Renal cortex interstitium (tissue), 11 donors: Measurements from ENCODE around the gene LGI2. TPM values are rescaled to one million over a fixed set of nuclear protein-coding genes. Genes with fewer than 3 reads are reported as not detected.

Source experiments
- DNase-seq, 11 donors: peaks; one replicate each; pipeline ENCODE4 v3.0.0-alpha.2; 2013; ENCODE audit warnings: low read depth in 9 of 11, low spot score in 4 of 11; ENCODE audit errors: extremely low read depth in 1 of 11
- polyA plus RNA-seq, 3 donors: library from polyadenylated mRNA; unstranded; fragments of 120-200 nt; gene quantifications; one replicate each; pipeline ENCODE4 v1.2.1, GENCODE V29; 2013; ENCODE audit not compliant: insufficient read length in 3 of 3

Gene LGI2
- polyA plus RNA-seq, 3 donors: 31.9 to 36.8 (median 33.9) TPM

GRCh38 chr4:25013756-25014661 is 16.7 kb downstream of the LGI2 start:
- DNase-seq: peak; percentile 73 to 92 (median 80)

GRCh38 chr4:25012655-25013054 is 18.1 kb downstream of the LGI2 start:
- peak in 4 of 11 donors; percentile 42 to 70 (median 63) for DNase-seq

- no peak for DNase-seq
Measured at GRCh38 chr4:25011135-25011866, 19.4 kb downstream of the LGI2 start.

- no peak for DNase-seq
Measured at GRCh38 chr4:25007598-25007997, 23.1 kb downstream of the LGI2 start.

GRCh38 chr4:25002681-25003080 is 28.1 kb downstream of the LGI2 start:
- no peak for DNase-seq

GRCh38 chr4:25001509-25001908 is 29.2 kb downstream of the LGI2 start:
- no peak for DNase-seq

- DNase-seq: no peak
Measured at GRCh38 chr4:25000639-25001038, 30.1 kb downstream of the LGI2 start.

- no peak for DNase-seq
Measured at GRCh38 chr4:24999392-25000089, 31.2 kb downstream of the LGI2 start.

GRCh38 chr4:24995346-24995919 is 35.3 kb downstream of the LGI2 start:
- DNase-seq: no peak

GRCh38 chr4:24993551-24994080 is 37.1 kb downstream of the LGI2 start:
- DNase-seq: no peak

GRCh38 chr4:24992968-24993367 is 37.8 kb downstream of the LGI2 start:
- no peak for DNase-seq

GRCh38 chr4:24991015-24991414 is 39.7 kb downstream of the LGI2 start:
- no peak for DNase-seq

GRCh38 chr4:24989327-24989726 is 41.4 kb downstream of the LGI2 start:
- DNase-seq: no peak

- no peak for DNase-seq
Measured at GRCh38 chr4:24988776-24989175, 42.0 kb downstream of the LGI2 start.

GRCh38 chr4:24984602-24985532 is 45.9 kb downstream of the LGI2 start:
- no peak for DNase-seq

- DNase-seq: no peak
Measured at GRCh38 chr4:24980740-24981139, 50.0 kb downstream of the LGI2 start.

GRCh38 chr4:24980064-24980690 is 50.6 kb downstream of the LGI2 start:
- DNase-seq: peak in 10 of 11 donors; percentile 42 to 76 (median 60)

- peak in 1 of 11 donors; percentile 29 for DNase-seq
Measured at GRCh38 chr4:24979554-24979953, 51.2 kb downstream of the LGI2 start.
